Testis (tissue), 2 donors: Measurements from ENCODE around the gene CPNE4.

ENCODE experiments used
- CTCF ChIP-seq, 3 experiments: fragments of 450-650 bp in 2 of 3; fragments of 200-600 bp in 1 of 3; sonication (generic) in 1 of 3; IDR thresholded peaks; one replicate each; pipeline ENCODE4 v1.5.1; 2016 to 2019; ENCODE audit warnings: antibody characterized with exemption in 3 of 3, mild to moderate bottlenecking in 2 of 3, moderate library complexity in 1 of 3
- POLR2A ChIP-seq: fragments of 450-650 bp; IDR thresholded peaks from one replicate; pipeline ENCODE4 v1.6.1; 2017; ENCODE audit warnings: antibody characterized with exemption, mild to moderate bottlenecking, moderate library complexity

- TF ChIP-seq CTCF (IDR thresholded peaks at IDR 0.05) (no peak), POLR2A (no peak)
These were observed 304.2 kb downstream of the CPNE4 start for GRCh38 chr3:131730581-131730980.
